Activated T-helper 9 cell treated with anti-CD3 and anti-CD28 coated beads, Interleukin-2, amount 50 U/mL, for 16 hours (primary cell): ENCODE results near the gene DUSP8.
"Not testable (repeated sequence)": the region's sequence is repeated elsewhere in the genome, so short reads cannot be mapped to it uniquely, and the experiment has no call there.

Experiments
- DNase-seq: peaks from one replicate; pipeline ENCODE4 v3.0.0-alpha.2; 2020; ENCODE audit warnings: low read depth

Gene DUSP8, protein sequence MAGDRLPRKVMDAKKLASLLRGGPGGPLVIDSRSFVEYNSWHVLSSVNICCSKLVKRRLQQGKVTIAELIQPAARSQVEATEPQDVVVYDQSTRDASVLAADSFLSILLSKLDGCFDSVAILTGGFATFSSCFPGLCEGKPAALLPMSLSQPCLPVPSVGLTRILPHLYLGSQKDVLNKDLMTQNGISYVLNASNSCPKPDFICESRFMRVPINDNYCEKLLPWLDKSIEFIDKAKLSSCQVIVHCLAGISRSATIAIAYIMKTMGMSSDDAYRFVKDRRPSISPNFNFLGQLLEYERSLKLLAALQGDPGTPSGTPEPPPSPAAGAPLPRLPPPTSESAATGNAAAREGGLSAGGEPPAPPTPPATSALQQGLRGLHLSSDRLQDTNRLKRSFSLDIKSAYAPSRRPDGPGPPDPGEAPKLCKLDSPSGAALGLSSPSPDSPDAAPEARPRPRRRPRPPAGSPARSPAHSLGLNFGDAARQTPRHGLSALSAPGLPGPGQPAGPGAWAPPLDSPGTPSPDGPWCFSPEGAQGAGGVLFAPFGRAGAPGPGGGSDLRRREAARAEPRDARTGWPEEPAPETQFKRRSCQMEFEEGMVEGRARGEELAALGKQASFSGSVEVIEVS

DNA sequence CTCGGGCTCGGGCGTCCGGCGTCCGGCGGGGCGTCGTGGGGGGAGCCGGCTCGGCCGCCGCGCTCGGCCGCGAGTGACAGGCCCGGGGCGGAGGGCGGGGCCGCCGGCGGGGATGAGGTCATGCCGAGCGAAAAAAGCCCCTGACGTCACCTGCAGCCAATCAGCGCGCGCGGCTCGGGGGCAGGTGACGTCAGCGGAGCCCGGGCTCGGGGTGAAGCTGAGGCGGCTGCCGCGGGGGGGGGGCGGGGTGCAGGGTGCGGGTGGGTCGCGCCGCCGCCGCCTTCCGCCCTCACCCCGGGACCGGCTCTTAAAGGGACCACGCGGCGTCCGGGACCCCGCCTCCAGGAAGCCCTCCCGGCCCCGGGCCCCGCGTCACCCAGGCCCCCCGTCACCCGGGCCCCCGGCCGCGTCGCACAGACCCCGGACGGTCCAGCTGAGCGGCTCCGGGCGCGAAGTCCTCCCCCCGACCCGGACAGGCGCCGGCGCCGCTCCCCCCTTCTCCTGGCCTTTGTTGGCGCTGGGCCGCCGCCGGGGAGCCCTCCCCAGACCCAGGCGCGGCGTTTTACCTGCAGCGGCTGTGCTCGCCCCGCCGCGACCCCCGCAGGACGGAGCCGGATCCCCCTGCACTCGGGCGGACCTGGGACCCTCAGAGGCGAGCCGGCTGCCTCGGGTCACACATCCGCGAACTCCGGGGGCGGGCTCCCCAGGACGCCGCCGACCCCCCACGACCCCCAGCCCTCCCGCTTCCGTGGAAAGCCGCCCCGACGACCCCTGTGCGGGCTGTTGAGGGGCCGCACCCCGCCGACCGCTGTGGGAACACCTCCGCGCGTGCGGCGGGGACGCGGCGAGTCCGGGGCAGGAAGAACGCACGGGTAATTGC, at the start of gene DUSP8:
Gene DUSP8 (minus strand): TSS at position 75 of the 880 bp plus-strand sequence. CDS start 6,445 bp downstream, outside the sequence.
- peak; percentile 93 for DNase-seq

- DNase-seq, result peak; percentile 21
These were observed 47.4 kb upstream of the DUSP8 start for GRCh38 chr11:1619449-1619848.

- no peak for DNase-seq
These were observed 46.2 kb upstream of the DUSP8 start for GRCh38 chr11:1618231-1618630.

GRCh38 chr11:1608363-1608762, 36.3 kb upstream of the DUSP8 start, which contains the start of gene KRTAP5-3:
Gene KRTAP5-3, minus strand, starts transcription at chr11:1608463. Its CDS starts 78 bp downstream, at chr11:1608385.
- DNase-seq, result no peak

DNA sequence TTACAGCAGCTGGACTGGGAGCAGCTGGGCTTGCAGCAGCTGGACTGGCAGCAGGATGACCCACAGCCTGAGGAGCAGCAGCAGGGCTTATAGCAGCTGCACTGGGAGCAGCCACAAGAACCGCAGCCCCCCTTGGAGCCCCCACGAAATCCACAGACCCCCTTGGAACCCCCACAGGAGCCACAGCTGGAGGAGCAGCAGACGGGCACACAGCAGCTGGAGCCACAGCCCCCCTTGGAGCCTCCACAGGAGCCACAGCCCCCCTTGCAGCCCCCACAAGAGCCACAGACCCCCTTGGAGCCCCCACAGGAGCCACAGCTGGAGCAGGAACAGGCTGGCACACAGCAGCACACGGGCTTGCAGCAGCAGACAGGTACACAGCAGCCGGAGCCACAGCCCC, 35.8 kb upstream of the DUSP8 start:
- not testable (repeated sequence) for DNase-seq

DNA sequence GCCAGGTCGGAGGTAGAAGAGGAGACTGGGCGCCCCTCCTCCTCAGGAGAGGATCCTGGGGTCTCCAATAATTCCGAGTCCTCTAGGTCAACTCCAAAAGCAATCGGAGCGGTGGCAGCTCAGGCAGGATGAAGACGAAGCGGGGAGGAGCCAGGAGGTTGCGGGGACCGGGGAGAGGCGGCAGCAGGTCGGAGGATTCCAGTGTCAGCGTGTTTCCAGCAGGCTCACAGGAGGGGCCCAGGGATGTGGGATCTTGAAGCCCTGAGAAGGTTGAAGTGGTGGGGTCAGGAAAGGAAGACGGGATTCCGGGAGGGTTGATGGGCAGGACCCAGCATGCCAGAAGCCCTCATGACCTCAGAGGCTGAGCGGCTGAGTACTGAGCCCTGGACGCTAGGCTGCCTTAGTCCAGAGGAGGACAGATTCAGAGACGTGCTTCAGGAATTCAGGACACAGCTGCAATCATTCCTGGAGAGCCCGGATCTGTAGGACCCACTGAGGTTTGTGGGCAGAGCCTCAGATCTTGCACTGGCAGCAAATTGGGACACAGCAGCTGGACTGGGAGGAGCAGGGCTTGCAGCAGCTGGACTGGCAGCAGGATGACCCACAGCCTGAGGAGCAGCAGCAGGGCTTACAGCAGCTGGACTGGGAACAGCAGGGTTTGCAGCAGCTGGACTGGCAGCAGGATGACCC, 35.2 kb upstream of the DUSP8 start:
- not testable (repeated sequence) for DNase-seq

- not testable (repeated sequence) for DNase-seq
These were observed 33.9 kb upstream of the DUSP8 start for GRCh38 chr11:1605923-1606322.

DNA sequence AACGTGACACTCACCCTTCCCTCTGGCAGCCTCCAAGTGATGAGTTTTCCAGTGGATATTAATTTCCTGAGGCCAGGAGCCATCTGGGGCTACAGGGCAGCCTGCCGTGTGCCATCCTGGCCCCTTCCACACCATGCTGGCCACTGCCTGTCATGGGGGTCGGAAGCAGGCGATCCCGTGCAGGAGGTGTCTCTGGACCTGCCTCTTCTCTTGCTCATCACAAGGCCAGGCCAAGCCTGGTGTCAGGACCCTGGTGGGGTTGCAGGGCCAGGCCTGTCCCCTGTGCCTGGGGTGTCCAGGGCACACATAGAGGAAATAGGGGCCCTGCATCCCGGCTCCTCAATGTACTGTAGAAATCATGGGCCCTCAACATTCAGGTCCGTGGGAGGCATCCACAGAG, 32.6 kb upstream of the DUSP8 start:
- no peak for DNase-seq

- no peak for DNase-seq
These were observed 32.1 kb upstream of the DUSP8 start for GRCh38 chr11:1604181-1604580.

- no peak for DNase-seq
These were observed 31.6 kb upstream of the DUSP8 start for GRCh38 chr11:1603629-1604028.

GRCh38 chr11:1601663-1602062, 29.6 kb upstream of the DUSP8 start:
- not testable (repeated sequence) for DNase-seq

DNA sequence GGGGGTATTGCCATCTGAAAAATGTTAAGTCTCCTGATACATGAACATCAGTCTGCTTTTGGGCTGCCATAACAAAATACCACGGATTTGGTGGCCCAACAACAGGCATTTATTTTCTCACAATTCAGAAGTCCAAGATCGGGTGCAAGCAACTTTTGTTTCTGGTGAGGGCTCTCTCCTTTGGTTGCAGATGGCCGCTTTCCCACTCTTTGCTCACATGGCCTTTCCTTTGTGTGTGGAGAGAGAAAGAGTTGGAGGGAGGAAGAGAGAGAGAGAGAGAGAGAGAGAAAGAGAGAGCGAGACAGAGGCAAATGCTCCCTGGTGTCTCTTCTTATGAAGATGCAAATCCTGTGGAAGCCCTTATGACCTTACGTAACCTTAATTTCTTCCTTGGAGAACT, 28.6 kb upstream of the DUSP8 start:
- DNase-seq, result no peak

DNA sequence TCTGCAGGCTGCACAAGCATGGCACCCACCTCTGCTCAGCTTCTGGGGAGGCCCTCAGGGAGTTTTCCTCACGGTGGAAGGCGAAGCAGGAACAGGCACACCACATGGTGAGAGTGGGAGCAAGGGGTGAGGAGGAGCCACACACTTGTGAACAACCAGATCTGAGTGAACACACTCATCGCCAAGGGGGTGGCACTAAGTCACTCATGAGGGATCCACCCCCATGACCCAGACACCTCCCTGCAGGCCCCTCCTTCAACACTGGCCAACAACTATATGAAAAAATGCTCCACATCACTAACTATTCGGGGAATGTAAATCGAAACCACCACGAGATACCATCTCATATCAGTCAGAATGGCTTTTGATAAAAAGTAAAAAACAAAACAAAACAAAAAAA, 26.7 kb upstream of the DUSP8 start:
- no peak for DNase-seq

- not testable (repeated sequence) for DNase-seq
These were observed 26.3 kb upstream of the DUSP8 start for GRCh38 chr11:1598406-1598805.

GRCh38 chr11:1597994-1598380, 25.9 kb upstream of the DUSP8 start, which contains the start of gene KRTAP5-2:
Gene KRTAP5-2, minus strand, starts transcription at chr11:1598294. Its CDS starts 44 bp downstream, at chr11:1598250.
- no peak for DNase-seq

GRCh38 chr11:1597331-1597993, 25.4 kb upstream of the DUSP8 start:
- DNase-seq, result no peak

- not testable (repeated sequence) for DNase-seq
These were observed 24.6 kb upstream of the DUSP8 start for GRCh38 chr11:1596576-1597121.

DNA sequence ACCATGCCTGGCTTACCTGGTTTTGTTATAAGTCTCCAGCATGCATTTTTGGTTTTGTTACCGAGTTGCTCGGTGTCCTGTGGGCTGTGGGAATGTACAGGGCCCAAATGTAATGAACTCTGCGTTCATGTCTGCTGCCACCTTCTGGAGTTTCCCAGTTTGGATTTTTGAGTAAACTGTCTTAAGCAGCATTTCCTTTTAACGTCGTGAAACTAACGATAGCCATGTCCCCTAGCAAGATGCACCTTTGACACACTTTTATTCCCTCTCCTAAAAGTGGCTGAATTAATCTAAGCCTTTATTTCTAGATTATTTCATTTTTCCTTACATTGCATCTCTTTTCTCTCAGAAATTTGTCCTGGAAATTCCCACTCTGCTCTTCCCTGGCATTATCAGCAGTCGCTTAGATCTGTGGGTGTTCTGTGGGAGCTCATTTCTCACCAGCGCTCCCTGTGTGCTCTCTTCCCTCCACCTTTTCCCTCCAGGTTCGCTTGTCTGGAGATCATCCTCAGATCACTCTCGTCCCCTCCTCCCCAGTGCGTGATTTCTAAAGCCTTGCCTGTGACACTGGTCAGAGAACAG, 24.0 kb upstream of the DUSP8 start:
- not testable (repeated sequence) for DNase-seq

DNA sequence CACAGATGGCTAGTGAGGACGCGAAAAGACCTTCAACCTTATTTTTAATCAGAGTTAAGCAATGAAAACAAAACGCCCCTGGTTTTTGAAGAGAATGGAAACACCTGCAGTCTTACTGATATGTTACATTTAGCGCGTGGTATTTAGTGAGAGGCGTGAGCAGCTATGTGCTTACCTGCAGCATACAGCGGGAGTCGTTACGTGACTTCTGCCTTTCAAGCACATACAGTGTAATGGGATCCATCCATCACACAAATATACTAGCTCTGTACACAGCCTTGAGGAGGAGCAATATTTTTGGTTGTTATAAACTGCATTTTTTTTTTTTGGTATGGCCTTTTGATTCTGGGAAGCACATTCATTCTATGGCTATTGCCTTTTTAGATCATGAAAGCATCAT, 20.6 kb upstream of the DUSP8 start:
- no peak for DNase-seq

- DNase-seq, result no peak
These were observed 17.9 kb upstream of the DUSP8 start for GRCh38 chr11:1589996-1590395.
